Middle frontal gyrus (tissue), 1 donor: Measurements from ENCODE around the gene C9orf152.
"Not testable (repeated sequence)": the region's sequence is repeated elsewhere in the genome, so short reads cannot be mapped to it uniquely, and the experiment has no call there.

ENCODE experiments used
- DNase-seq: peaks from one replicate; pipeline ENCODE4 v3.0.0-alpha.2; 2015; ENCODE audit warnings: low spot score; ENCODE audit errors: extremely low spot score

Gene C9orf152

DNA sequence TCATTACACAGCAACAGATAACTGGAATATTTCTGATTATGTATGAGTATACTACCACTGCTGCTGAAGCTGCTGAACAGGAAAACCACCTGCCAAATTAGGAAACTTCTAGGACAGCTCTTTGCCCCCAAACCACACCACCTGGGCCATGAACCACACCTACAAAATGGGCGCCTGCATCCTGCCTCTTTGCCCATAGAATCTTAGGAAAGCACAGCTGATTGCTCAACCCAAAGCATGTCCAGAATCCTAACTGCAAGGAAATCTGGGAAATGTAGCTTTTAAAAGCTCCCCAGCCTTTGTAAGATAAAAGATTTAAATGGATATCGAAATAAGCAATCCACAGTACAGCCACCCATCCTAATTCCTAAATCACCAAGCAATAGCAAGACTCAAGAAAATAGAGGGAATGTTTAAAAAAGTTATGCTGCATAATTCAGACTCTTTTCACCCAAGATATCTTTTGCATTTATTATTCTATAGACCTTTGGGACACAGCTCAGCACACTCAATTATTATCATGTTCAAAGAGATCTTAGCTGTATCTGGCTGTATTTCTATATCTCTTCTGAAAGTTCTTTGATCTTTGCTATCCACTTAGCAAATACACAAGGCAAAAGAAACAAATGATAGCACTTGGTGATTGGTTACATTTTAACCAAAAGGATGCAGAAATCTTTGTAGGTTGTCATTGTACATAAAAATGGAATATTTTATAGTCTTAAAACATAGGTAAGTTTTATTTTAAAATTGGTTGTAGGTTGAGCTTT, 6.8 kb upstream of the C9orf152 start:
- no peak for DNase-seq

DNA sequence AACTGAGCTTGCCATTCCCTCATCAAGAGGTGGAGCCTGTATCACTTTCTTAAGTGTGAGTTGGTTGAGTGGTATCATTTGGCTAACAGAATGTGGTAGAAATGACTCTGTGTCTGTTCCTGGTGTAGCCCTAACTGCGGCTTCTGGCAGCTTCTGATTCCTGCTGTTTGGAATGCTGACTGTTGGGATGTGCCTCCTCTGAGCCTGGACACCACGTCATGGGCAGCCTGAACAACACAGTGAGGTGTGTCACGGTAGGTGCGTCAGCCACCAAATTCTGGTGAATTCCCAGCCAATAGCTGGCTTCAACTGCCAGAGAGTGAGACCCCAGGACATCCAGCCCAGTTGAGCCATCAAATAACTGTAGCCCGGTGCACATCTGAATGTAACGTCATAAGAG, 6.1 kb upstream of the C9orf152 start:
- DNase-seq: no peak

DNA sequence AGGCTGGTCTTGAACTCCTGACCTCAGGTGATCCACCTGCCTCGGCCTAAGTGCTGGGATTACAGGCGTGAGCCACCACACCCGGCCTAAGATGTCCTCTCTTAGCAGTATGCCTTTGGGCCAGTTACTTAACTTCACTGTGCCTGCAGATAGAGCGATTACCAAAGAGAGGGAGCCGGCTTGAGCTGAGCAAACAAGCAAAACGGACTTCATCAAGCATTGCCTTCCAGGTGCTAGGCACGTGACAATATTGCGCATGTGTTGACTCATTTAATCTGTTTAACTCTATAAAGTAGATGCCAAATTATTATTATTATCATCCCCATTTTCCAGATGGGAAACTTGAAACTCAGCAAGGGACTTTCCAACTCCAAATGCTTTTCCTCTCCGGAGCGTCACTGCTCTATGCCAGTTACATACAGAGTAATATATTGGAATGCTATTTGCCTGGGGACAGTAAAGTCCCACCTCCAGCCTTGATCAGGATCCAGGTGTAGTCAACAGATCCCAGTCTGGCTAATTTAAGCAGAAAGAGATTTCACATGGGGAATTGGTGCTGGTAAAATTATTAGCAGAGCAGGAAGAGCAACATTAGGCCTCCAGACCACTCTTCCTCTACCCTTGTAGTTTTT, 5.6 kb upstream of the C9orf152 start:
- no peak for DNase-seq

DNA sequence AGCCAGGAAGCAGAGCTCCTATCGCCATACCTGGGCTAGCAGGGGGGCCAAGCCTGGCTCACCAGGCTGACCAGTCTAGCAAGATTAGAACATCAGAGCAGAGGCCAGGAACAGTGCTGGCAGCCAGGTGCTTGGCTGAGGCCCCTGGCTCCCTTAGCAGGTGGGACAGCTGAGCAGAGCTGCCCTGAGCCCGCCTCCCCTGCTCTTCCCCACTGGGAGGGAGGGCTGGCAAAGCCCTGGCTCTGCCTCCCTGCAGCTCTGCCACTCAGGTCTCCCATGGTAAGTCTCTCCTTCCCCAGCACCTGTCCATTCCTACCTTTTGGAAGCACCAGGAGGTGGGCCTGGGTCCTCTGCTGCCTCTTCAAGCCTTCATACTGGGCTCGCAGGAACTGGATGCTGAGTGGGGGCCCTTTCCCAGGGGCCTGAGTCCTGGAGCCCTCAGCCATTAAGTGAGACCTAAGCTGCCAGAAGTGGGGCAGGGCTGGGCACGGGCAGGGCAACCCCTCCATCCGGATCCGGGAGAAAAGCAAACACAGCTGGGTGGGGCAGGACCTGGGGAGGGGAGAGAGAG, 803 bp downstream of the C9orf152 start:
- no peak for DNase-seq

DNA sequence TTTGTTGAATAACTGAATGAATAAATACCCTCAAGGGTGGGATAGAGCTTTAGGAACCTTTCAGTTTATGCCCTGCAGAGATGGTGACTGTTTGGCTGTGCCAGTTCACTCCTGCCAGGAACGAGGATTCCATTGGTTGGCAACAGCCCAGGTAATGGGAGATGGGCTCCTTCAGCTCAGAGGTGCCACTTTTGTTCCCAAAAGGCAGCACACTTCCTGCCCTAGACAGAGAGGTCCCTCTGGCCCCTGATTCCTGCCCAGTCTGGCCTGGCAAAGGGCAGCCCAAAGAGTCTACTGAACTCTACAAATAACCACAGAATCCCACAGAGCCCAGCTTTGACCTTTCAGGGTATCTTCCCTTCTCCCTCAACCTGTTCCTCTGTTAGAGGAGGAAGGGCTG, 1.6 kb downstream of the C9orf152 start:
- no peak for DNase-seq

DNA sequence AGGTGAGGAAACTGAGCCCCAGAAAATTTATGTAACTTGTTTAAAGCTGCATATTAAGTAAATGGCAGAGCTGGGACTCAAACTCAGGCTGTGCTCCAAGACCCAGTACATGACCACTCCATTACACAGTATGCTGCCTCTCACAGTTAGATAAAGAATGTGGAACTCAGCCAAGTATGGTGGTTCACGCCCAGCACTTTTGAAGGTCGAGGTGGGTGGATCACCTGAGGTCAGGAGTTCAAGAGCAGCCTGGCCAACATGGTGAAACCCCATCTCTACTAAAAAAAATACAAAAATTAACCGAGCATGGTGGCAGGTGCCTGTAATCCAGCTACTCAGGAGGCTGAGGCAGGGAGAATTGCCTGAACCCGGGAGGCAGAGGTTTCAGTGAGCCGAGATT, 2.3 kb downstream of the C9orf152 start:
- not testable (repeated sequence) for DNase-seq

DNA sequence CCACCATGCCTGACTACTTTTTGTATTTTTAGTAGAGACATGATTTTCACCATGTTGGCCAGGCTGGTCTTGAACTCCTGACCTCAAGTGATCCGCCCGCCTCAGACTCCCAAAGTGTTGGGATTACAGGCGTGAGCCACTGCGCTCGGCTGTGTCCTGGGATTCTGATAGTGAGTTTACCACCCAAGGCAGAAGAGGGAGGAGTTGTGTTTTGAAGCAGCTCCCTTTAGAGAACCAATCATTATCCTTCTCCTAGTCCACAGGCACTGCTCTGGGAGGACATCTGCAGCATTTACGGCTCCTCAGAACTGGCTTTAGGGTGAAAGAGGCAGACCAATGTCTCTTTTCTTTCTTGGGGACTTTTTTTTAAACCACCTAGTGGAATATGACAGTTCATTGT, 5.7 kb downstream of the C9orf152 start:
- DNase-seq: no peak

DNA sequence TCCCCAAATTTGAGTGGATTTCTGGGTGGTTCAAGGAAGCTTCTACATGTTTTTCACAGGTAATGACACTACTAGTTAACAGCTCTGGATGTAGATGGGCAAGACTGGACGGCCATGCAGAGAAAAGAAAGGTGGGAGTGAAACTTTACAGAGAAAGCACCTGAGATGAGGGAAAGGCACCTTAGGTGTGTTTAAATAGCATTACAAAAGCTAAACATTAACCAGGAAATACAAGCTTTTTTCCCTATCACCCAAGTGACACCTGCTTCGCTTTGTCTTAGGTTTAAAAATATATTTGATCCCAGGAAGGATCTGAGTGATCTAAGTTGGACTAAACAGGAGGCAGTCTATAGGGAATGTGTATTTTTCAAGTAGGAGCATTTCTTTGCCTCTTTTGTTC, 8.3 kb downstream of the C9orf152 start:
- no peak for DNase-seq

DNA sequence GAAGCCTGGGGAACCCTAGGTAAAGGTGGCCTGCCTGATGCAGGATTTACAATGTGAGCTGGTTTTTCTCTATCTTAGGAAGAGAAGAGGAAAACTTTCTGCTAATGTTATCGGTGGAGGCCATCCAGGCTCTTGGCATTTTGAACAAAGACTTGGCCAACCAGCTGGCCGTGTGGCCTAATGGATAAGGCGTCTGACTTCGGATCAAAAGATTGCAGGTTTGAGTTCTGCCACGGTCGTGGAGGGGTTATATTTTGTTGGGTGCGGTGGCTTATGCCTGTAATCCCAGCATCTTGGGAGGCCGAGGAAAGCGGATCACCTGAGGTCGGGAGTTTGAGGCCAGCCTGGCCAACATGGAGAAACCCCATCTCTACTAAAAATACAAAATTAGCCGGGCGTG, 9.6 kb downstream of the C9orf152 start:
- no peak for DNase-seq

DNA sequence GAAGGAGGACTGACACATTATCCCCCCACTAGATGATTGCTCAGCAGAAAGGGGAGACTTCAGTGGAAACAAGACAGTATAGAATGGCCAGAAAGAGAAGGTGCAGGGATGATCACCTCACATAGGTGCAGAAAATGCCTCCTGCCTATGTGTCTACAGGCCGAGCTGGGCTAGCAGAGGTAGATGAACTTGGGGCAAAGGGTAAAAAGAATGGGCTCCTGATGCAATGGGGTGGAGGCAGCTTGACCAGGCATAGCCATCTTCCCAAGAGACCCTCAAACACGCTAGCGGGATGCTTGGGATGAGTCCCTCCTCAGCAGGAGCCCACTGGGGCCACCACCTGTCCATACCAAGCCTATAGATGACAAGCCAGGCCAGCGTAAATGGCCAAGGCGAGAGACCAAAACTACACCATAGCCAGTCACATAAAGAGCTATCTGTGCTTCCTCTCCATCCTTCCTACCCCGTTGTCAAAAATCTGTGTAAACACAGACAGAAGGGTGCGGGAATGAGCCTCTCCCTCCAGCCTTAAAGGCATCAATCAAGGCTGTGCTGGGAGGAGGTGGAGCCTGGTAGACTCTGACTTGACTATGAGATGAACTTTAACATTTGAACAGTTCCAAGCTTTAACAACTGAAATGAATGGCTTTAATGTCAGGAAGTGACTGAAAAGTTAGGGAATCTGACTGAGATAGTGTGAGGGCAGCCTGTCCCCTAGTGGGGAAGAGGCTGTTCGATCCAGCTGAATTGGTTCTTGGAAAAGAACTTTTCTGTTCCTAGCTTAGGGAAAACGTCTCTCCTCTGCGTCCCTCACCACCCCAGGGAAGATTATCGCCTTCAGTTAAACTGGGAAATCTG, 10.4 kb downstream of the C9orf152 start:
- DNase-seq: no peak

DNA sequence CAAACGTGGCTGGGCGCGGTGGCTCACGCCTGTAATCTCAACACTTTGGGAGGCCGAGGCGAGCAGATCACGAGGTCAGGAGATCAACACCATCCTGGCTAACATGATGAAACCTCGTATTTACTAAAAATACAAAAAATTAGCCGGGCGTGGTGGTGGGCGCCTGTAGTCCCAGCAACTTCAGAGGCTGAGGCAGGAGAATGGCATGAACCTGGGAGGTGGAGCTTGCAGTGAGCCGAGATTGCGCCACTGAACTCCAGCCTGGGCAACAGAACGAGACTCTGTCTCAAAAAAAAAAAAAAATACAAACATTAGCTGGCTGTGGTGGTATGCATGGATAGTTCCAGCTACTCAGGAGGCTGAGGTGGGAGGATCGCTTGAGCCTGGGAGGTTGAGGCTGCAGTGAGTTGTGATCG, 11.9 kb downstream of the C9orf152 start:
- not testable (repeated sequence) for DNase-seq

DNA sequence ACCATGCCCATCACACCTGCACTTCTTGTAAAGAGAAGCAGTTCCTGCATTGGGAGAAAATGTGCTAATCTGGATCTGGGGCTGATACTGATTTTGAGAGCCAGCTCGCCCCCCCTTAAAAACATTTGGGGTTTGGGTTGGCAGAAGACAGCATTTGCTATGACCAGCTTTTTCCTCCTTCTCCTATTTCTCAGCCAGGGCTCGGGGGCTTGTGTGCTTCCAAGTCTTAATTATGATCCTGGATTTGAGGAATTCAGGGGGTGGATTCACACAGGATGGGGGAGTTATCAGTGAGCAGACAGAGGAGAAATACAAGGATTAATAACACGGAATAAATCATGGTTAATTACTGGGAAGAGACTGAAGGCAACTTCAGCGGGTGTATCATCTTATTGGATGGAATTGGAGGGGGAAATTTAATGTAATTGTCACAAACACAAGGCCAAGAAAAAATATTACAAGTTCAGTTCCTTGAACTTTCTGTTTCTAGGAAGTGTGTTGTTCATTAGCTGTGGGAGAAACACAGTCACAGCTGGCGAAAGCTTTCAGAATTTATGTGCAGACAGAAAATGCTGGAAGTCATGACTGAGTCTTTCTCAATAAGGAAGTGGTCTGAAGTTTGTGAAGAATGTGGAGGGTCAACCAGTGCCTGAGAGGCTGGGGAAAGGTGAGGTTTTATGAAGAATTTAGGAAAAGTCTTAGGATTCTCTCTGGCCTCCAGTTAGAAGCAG, 15.3 kb downstream of the C9orf152 start:
- DNase-seq: no peak

DNA sequence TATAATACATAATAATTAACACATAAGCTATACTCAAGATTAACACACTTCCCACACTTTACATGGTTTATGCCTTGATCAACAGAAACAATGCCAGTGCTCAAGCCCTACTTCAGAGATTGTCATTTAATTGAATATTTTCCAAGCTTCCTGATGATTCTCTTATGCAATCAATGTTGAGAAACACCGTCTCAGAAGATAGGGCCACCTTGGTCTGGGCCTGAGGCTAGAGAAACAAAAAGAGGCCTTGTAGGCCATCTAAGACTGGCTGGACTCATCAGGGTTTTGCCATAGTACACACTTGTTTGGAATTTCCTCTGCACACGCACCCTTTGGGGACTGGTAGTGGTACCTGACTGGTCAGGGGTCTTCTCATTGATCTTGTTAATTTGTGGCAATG, 16.3 kb downstream of the C9orf152 start:
- DNase-seq: no peak

DNA sequence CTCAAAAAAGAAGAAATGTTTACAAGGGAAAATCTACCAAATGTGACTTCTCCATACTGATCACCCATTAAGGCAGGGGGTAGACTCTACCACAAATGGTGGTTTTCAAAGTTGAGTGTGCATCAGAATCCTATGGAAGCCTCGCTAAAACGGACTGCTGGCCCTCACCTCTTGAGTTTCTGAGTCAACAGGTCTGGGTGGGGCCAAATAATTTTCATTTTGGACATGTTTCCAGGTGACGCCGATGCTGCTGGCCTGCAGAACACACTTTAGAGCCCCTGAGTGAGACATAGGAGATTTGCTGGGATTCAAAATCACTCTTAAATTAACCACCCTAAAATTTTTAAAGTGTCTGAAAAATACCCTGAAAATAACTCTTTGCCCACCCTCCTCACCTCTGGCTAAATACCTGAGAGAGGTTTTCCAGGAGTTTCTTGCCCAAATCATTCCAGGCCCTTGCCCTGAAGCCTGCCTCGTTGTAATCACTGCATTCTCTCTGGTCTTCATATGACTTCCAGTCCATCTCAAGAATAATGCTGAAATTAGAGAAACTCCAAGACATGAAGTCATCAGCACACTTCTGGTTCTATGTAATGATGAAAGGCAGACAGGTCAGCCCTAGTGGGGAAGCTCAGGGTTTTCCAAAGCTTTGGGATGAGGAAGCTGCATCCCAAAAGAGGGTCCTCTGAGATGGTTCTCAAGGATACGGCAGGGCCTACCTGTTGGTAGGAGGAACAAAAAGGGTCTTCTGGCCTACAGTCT, 18.2 kb downstream of the C9orf152 start:
- no peak for DNase-seq

DNA sequence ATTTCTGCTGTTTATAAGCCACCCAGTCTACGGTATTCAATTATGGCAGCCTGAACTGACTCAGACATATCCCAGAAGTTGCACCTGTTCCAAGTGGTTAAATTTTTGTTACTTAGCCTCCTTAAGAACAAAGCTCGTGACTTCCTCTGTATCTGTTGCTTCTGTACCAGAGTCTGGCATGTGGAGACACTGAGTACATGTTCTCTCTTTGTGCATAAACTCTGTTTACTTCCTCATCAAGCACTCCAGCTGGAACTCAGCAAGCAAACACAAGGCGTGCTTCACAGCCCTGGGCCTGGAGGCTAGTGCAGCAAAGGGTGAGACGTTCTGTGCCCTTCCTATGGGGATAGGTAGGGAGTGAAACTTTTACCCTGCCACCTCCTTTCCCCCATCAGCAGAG, 19.0 kb downstream of the C9orf152 start:
- DNase-seq: no peak

DNA sequence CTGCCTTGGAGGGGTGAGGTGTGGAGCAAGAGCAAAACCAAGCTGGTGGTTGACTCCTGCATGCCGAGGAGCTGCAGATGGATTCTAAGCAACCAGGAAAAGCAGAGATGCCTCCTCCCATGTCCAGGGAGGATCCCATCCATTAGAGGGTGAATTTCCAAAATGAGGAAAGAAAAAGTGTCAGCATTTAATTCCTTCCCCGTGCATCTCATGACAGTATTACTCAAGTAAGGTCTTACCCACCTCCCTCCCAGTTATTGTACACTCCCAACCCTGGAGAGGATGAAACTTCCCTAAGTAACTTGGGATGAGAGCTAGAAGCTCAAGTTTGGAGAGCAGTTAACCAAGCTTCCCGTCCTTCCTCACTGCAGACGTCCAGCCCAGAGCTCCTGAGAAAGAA, 19.9 kb downstream of the C9orf152 start:
- DNase-seq: no peak

DNA sequence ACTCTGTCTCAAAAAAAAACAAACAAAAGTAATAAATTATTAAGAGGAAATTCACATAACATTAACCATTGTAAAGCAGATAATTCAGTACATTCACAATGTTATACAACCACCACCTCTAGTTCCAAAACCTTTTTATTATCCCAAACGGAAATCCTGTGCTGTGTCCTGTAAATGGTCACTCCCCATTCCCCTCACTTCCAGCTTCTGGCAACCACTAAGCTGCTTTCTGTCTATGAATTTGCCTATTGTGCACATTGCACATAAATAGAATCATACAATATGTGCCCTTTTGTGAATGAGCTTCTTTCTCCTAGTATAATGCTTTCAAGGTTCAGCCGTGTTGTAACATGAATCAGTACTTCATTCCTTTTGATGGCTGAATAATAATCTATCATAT, 20.8 kb downstream of the C9orf152 start:
- DNase-seq: no peak

DNA sequence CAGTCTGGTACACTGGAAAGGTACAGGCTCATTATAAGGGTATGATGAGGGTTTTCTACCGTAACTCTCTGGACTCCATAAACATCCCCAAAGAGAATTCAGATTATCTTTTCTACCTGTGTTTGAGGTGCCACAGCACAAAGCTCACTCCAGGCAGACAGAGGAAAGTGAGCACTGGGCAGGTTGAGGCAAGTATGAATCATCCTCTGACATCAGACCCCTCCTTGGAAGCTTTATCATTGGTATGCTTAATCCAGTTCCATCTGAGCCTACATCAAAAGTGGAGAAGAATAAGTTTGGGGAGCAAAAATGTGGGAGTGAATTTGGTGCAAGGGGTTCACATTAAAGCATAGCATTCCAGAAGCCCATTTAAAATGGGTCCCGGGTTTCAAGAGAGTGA, 21.7 kb downstream of the C9orf152 start:
- no peak for DNase-seq

DNA sequence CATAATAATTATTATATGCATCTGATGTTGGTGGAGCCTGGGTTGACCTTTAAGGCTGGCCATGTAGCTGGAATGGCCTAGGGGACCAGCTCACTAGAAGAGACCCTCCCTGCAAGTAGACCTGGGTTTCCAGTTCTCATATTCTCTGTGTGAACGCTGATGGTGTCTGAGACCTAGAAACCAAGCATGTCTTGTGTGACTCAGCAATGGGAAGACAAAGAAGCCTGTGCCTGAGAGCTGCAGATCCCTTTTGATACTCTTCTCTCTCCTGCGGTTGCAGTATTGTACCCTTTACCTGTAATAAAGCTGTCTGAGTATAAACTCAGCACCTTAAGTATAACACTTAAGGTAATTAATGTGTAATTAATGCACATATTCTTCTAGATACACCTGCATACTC, 22.2 kb downstream of the C9orf152 start:
- no peak for DNase-seq
